ENCODE results near the gene BMPER. TPM values are rescaled to one million over a fixed set of nuclear protein-coding genes. Genes with fewer than 3 reads are reported as not detected.

The BMPER gene
- total RNA-seq, 2 experiments from 2014 or later = not detected

DNA sequence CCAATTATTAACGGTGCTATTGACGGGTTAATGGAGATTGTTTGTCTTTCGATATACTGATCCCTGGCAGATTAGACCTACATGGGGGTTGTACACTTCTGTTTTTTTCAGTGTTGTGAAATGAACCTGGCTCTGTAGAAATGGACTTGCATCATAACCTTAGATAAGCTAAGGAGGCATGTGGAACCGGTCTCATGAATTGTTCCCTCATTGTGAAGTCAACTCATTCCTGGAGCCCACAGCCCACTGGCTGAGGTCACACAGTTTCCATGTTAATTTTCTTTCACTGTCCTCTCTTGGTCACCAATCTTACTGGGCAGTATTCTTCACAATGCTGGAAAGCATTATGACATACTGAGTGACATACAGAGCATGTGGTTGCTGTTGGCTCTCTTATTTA lies 202.8 kb downstream of the BMPER start:
- Mint-ChIP-seq H3K4me1 (ENCODE audit: low read depth) (no peaks in the 10 kb centered on the region), H3K27ac (no peak overlapping the region), H3K4me3 (no peak overlapping the region), H3K9me3 (peaks cover 3% of the 10 kb centered on the region), H3K36me3 (ENCODE audit: low read depth) (no peaks in the 10 kb centered on the region), H3K27me3 (ENCODE audit: low read depth) (peaks cover 6% of the 10 kb centered on the region)
- no peak for DNase-seq
- intact Hi-C loops (cut with micrococcal nuclease) = no loop called here
- CTCF ChIA-PET = no interaction called here

DNA sequence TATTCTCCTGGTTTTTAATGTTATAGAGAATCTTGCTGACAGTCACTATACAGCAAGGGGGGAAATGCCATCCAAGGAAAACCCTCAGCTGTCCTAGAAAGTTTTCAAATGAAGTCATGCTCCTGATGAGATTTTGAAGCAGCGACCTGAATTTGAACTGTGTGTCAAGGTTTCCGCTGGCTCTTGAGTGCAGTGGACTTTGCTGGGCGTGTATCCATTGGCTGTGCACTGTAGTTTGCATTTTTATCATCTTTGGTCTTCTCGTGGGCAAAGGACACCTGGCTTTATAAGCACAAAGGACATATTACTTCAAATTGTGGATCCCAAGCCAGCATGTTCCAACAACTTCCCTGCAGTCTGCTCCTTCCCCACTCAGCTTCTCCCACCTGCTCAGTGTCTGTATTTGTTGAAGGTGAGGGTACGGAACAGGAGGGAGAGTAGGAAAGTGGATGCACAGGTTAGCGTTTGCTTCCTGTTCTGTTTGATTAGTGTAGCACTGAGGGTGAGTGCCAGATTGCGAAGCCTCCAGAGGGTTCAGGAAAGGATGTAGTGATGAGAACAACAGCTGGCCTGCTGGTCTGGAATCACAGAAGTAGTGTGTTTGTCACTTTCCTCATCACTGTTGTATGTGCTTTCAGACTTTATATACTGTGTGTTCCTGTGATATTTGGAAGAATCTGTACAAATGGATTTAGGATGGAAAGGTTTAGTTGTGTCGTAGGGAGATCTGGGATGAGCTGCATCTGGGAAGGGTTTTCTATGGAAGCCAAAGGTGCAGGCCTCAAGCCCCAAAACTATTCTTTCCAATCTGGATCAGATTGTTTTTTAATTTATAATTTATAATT lies 204.8 kb downstream of the BMPER start:
- intact Hi-C loops (cut with micrococcal nuclease) = no loop called here
- no peak for DNase-seq
- no peaks in the 10 kb centered on the region for H3K4me1 Mint-ChIP-seq (ENCODE audit: low read depth)
- peaks cover 5% of the 10 kb centered on the region for H3K9me3 Mint-ChIP-seq
- H3K36me3 Mint-ChIP-seq (ENCODE audit: low read depth) = no peaks in the 10 kb centered on the region
- CTCF ChIA-PET = no interaction called here
- H3K27ac Mint-ChIP-seq = no peak overlapping the region
- peaks cover 4% of the 10 kb centered on the region for H3K27me3 Mint-ChIP-seq (ENCODE audit: low read depth)
- no peak overlapping the region for H3K4me3 Mint-ChIP-seq

DNA sequence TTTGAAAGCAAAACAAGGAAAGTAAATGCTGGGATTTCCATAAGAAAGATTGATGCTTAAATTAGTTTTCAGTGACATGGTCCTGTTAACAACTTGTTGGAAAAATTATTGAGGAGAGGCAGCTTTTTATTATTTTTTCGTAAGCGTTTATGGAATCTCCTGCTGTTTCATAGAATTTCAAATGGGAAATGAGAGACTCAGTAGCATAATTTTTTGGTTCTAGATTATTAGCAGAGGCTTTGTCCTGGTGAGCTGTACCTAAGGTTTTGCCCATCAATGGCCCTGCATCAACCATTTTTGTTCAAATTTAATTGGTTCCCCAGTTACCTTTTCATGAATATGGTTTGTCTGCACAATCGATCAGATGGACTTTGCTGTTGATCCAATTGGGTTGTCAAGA lies 205.7 kb downstream of the BMPER start:
- Mint-ChIP-seq H3K9me3 (peaks cover 8% of the 10 kb centered on the region), H3K36me3 (ENCODE audit: low read depth) (no peaks in the 10 kb centered on the region)

DNA sequence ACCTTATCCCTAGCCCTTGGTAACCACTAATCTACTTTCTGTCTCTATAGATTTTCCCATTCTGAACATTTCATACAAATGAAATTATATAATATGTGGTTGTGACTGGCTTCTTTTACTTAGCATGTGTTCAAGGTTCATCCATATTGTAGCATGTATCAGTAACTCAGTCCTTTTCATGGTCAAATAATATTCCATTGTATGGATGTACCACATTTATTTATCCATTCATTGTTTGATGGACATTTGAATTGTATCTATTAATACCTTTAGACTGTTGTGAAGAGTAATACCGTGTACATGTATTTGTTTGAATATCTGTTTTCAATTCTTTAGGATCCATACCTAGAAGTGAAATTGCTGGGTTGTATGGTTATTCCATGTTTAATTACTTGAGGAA lies 210.2 kb downstream of the BMPER start:
- Mint-ChIP-seq H3K27ac (no peak overlapping the region), H3K4me1 (ENCODE audit: low read depth) (no peaks in the 10 kb centered on the region), H3K36me3 (ENCODE audit: low read depth) (no peaks in the 10 kb centered on the region), H3K9me3 (peaks cover 8% of the 10 kb centered on the region), H3K27me3 (ENCODE audit: low read depth) (no peaks in the 10 kb centered on the region), H3K4me3 (no peak overlapping the region)
- DNase-seq = no peak
- CTCF ChIA-PET = no interaction called here
- intact Hi-C loops (cut with micrococcal nuclease) = no loop called here

More for the DNA sequence above, 205.7 kb downstream of the BMPER start:
- no peak overlapping the region for H3K4me3 Mint-ChIP-seq
- DNase-seq = no peak
- intact Hi-C loops (cut with micrococcal nuclease) = no loop called here
- H3K27ac Mint-ChIP-seq = no peak overlapping the region
- peaks cover 4% of the 10 kb centered on the region for H3K27me3 Mint-ChIP-seq (ENCODE audit: low read depth)
- H3K4me1 Mint-ChIP-seq (ENCODE audit: low read depth) = no peaks in the 10 kb centered on the region
- CTCF ChIA-PET = no interaction called here

DNA sequence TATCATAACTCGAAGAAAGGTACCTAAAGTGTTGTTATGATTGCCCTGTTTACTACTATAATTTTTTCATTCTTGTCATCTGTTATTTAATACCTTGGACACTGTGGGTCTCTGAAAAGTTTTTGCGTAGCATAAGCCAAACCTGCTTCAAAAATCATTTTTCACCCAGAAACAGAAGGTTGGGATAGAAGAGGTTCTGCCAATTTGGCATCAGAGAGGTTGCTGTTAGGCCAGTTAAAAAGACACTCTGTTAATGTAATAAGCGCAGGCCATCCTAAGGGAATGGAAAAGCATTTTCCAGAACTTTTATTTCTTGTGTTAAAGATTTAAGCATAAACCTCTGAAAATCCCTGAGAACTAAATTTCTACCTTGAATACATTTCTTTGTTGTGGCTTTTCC lies 212.2 kb downstream of the BMPER start:
- Mint-ChIP-seq H3K27ac (no peak overlapping the region), H3K4me3 (no peak overlapping the region), H3K9me3 (peaks cover 8% of the 10 kb centered on the region), H3K4me1 (ENCODE audit: low read depth) (no peaks in the 10 kb centered on the region), H3K27me3 (ENCODE audit: low read depth) (no peaks in the 10 kb centered on the region), H3K36me3 (ENCODE audit: low read depth) (no peaks in the 10 kb centered on the region)
- no peak for DNase-seq
- CTCF ChIA-PET = interaction anchor here (0.9 kb wide), 1 partner anchor 19 kb away, joined by 3 read pairs; no protein-coding TSS in a partner anchor
- intact Hi-C loops (cut with micrococcal nuclease) = no loop called here

DNA sequence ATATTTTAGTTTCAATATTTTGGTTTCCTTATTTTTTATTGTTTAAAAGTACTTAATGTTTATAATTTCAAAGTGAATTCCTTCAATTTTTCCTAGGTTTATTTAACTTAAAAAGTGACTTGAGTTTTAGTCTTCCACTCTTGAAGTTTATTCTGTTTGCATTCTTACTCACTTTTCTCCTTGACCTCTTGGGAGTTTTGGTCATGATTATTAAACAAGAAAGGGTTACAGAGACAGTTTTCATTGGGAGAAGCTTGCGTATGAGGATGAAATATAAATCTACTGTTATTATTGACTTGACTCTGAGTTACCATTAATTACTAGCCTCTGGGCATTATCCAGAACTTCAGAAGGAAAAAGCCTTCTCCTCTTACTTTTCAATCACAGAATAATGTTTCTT lies 216.0 kb downstream of the BMPER start:
- no peaks in the 10 kb centered on the region for H3K4me1 Mint-ChIP-seq (ENCODE audit: low read depth)

DNA sequence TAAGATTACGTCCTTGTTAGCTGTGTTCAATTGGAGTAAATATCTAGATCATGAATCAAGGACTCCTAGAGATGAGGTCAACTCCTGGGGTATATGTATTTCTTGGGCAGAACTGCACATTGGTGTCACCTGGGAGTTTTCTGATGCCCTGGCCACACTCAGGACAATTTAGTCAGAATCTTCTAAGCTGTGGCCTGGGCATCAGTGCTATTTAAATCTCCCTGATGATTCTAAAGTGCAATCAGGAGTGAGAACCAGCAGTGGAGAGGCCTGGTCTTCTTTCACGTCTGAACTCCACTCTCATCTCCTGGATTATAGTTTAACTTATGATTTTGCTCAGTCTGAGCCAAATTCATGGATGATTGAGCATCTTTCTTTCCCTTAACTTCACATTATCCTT lies 218.0 kb downstream of the BMPER start:
- DNase-seq = no peak
- Mint-ChIP-seq H3K9me3 (peaks cover 13% of the 10 kb centered on the region), H3K27ac (no peak overlapping the region), H3K36me3 (ENCODE audit: low read depth) (no peaks in the 10 kb centered on the region), H3K4me1 (ENCODE audit: low read depth) (no peaks in the 10 kb centered on the region), H3K4me3 (no peak overlapping the region), H3K27me3 (ENCODE audit: low read depth) (no peaks in the 10 kb centered on the region)
- intact Hi-C loops (cut with micrococcal nuclease) = no loop called here
- CTCF ChIA-PET = no interaction called here

More for the DNA sequence above, 216.0 kb downstream of the BMPER start:
- Mint-ChIP-seq H3K36me3 (ENCODE audit: low read depth) (no peaks in the 10 kb centered on the region), H3K4me3 (no peak overlapping the region), H3K9me3 (peaks cover 8% of the 10 kb centered on the region), H3K27ac (no peak overlapping the region), H3K27me3 (ENCODE audit: low read depth) (no peaks in the 10 kb centered on the region)
- DNase-seq = no peak
- intact Hi-C loops (cut with micrococcal nuclease) = no loop called here
- CTCF ChIA-PET = no interaction called here

DNA sequence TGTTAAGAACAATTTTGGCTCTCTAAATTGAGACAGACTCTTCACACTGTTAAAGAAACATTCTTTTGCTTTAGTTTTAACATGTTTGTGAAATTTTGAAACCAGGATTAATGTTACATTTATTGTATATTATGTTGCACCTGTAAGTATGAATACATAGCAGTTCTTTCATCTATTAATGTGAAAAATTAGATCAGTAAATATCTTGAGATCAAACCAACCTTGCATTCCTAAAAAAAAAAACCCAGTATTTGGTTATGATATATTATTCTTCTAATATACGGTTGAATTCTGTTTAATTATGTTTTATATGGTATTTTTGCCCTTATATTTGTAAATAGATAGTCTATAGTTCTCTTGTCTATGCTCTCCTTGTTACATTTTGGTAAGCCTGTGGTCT lies 219.4 kb downstream of the BMPER start:
- no peaks in the 10 kb centered on the region for H3K36me3 Mint-ChIP-seq (ENCODE audit: low read depth)
- H3K4me3 Mint-ChIP-seq = no peak overlapping the region
- no peaks in the 10 kb centered on the region for H3K27me3 Mint-ChIP-seq (ENCODE audit: low read depth)
- H3K4me1 Mint-ChIP-seq (ENCODE audit: low read depth) = no peaks in the 10 kb centered on the region
- DNase-seq = no peak
- no peak overlapping the region for H3K27ac Mint-ChIP-seq
- peaks cover 13% of the 10 kb centered on the region for H3K9me3 Mint-ChIP-seq
- intact Hi-C loops (cut with micrococcal nuclease) = no loop called here
- CTCF ChIA-PET = no interaction called here

DNA sequence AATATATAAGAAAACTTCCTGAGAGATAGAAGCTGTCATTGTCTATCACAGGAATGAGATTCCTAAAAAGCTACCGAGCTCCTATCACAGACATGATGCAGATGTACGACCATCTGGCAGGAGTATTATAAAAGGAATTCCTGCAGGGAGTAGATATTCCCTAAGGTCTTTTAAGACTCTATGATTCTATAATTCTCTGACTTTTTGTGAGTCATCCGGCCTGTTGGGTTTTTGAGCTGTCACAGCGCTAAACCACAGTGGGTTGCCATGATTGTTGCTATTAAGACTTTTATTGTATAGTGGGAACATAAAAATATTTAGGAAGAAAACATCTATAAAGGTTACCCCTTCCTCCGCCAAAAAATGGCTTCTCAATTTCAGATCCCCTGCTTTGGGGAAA lies 223.4 kb downstream of the BMPER start:
- DNase-seq = no peak
- Mint-ChIP-seq H3K4me1 (ENCODE audit: low read depth) (no peaks in the 10 kb centered on the region), H3K36me3 (ENCODE audit: low read depth) (no peaks in the 10 kb centered on the region), H3K4me3 (no peak overlapping the region), H3K27ac (no peak overlapping the region), H3K9me3 (peaks cover 13% of the 10 kb centered on the region), H3K27me3 (ENCODE audit: low read depth) (no peaks in the 10 kb centered on the region)
- CTCF ChIA-PET = no interaction called here
- intact Hi-C loops (cut with micrococcal nuclease) = no loop called here

DNA sequence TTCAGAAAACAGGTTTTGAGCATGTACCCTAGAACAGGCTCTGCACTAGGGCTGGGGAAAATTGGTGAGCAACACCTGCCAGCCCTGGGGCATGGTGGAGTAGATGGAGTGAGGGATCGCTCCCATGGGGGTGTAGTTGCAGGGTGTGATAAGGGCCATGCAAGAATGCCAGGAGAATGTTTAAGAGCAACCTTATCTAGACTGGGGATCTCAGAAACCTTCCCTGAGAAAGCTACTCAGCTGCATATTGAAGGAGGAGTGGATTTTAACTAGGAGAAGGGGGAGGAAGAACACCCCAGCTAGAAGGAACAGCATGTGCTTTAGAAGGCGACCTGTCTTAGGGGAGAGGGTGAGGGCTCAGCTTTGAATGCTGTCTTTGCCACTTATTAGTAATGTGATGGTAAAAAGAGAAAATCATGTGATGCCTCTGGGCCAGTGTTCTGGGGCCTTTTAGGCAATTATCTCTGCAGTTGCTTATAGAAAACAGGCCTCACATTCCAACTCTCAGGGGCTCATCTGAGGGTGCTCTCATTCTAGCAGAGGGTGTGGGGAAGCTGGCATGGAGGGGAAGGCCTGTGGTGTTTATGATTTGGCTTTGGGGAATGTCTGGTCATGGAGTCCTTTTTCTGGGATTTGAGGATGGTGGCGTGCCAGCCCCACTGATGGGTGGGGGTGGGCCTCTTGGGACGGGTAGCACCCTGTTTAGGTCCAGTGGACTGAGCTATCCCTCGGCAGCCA lies 225.4 kb downstream of the BMPER start:
- Mint-ChIP-seq H3K27ac (no peak overlapping the region), H3K4me3 (no peak overlapping the region), H3K4me1 (ENCODE audit: low read depth) (no peaks in the 10 kb centered on the region), H3K9me3 (peaks cover 5% of the 10 kb centered on the region), H3K27me3 (ENCODE audit: low read depth) (no peaks in the 10 kb centered on the region), H3K36me3 (ENCODE audit: low read depth) (no peaks in the 10 kb centered on the region)
- DNase-seq = no peak
- CTCF ChIA-PET = no interaction called here
- intact Hi-C loops (cut with micrococcal nuclease) = no loop called here

DNA sequence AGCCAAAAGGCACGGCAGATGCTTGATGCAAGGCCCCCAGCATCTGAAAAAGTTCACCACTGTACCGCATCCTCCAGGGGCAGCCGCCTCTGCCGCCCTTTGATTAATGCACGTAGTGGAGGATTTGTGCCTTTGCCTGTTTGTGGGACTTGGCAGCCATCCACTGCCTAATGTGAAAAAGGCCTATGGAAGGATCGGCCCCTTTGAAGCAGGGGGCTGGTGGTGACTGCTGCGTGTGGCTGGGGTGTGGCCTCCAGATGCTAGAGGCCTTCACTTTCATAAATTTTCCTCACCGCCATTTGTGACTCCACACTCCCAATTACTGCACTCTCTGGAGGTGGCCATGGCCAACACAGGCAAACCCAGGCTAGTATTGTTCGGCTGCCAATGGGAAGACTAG lies 226.0 kb downstream of the BMPER start:
- H3K27me3 Mint-ChIP-seq (ENCODE audit: low read depth) = no peaks in the 10 kb centered on the region
- H3K4me3 Mint-ChIP-seq = no peak overlapping the region
- intact Hi-C loops (cut with micrococcal nuclease) = no loop called here
- CTCF ChIA-PET = no interaction called here
- H3K9me3 Mint-ChIP-seq = peaks cover 5% of the 10 kb centered on the region
- H3K27ac Mint-ChIP-seq = no peak overlapping the region
- H3K4me1 Mint-ChIP-seq (ENCODE audit: low read depth) = no peaks in the 10 kb centered on the region
- no peaks in the 10 kb centered on the region for H3K36me3 Mint-ChIP-seq (ENCODE audit: low read depth)
- no peak for DNase-seq

DNA sequence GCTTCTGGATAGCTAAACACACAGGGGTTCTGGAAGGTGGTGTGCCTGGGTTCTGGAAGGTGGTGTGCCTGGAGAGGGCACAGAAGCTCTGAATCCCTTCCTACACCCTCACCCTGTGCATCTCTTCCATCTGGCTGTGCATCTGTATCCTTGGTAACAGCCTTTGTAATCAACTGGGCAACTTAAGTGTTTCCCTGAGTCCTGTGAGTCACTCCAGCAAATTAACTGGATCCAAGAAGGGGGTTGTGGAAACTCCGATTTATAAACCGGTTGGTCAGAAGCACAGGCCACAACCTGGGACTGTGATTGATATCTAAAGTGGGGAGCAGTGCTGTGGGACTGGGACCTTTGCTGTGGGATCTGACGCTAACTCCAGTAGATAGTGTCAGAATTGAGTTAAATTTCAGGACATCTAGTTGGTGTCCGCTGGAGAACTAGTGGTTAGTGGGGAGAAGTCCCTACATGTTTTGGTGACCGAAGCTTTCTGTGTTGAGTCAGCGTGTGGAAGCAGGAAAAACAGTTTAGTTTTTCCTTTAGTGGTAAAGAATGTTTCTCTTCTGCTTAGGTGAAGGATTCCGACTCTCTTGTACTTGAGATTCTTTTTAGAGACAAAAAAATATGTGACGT lies 228.1 kb downstream of the BMPER start:
- Mint-ChIP-seq H3K27ac (no peak overlapping the region), H3K9me3 (no peaks in the 10 kb centered on the region), H3K4me1 (ENCODE audit: low read depth) (no peaks in the 10 kb centered on the region), H3K4me3 (no peak overlapping the region), H3K27me3 (ENCODE audit: low read depth) (no peaks in the 10 kb centered on the region), H3K36me3 (ENCODE audit: low read depth) (no peaks in the 10 kb centered on the region)
- intact Hi-C loops (cut with micrococcal nuclease) = no loop called here
- DNase-seq = no peak
- CTCF ChIA-PET = no interaction called here

Data from activated naive CD4-positive, alpha-beta T cell treated with anti-CD3 and anti-CD28 coated beads for 36 hours (primary cell).